ENCODE data around the gene KLF3. TPM values are rescaled to one million over a fixed set of nuclear protein-coding genes. Genes with fewer than 3 reads are reported as not detected.

Gene KLF3
- total RNA-seq, 1 donor from 2014 or later = 24.8 TPM

DNA sequence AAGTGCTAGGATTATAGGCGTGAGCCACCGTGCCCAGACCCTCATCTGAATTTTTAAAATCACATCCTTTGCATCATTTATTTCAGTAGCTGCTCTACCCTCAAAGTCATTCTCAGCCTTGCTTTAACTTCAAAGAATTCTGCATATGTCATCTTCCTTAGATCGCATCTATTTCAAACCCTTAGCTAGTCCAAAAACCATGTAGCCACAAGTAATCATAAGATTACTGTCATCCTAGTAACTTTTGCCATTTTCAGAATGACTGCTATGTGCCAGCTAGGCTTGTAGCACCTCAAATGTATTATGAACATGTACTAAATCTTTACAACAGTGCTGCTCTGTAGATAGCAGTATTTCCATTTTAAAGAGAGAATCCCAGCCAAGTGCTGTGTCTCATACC is 45.5 kb upstream of the KLF3 start:
- Mint-ChIP-seq H3K4me3 (no peak overlapping the region), H3K4me1 (peaks cover 8% of the 10 kb centered on the region), H3K27ac (no peak overlapping the region), H3K36me3 (peaks cover 8% of the 10 kb centered on the region), H3K9me3 (no peaks in the 10 kb centered on the region), H3K27me3 (ENCODE audit: insufficient read depth, low read depth) (peaks cover 4% of the 10 kb centered on the region)
- no peaks in the 10 kb centered on the region for H3K27me3 ChIP-seq
- no peak for DNase-seq (ENCODE audit: low spot score)
- TF ChIP-seq CTCF (IDR thresholded peaks at IDR 0.05) (no peak), EZH2 (IDR thresholded peaks at IDR 0.05) (no peak), EZH2phosphoT487 (IDR thresholded peaks at IDR 0.05) (no peak)
- H3K4me3 ChIP-seq = no peak overlapping the region
- no peaks in the 10 kb centered on the region for H4K20me1 ChIP-seq (ENCODE audit: low read depth)
- H3K4me1 ChIP-seq = no peaks in the 10 kb centered on the region
- H3K9ac ChIP-seq = no peak overlapping the region
- H2AFZ ChIP-seq (replicated peaks) = no peak overlapping the region
- H3K36me3 ChIP-seq = no peaks in the 10 kb centered on the region
- H3K27ac ChIP-seq = no peak overlapping the region
- no peak overlapping the region for H3K4me2 ChIP-seq
- H3K9me3 ChIP-seq (ENCODE audit: low read depth) = no peaks in the 10 kb centered on the region
- H3F3A ChIP-seq (ENCODE audit: low read depth) = peaks cover 6% of the 10 kb centered on the region
- no peaks in the 10 kb centered on the region for H3K79me2 ChIP-seq (ENCODE audit: low read depth)

- Histone ChIP-seq H3F3A (ENCODE audit: low read depth) (peaks cover 6% of the 10 kb centered on the region), H3K4me2 (no peak overlapping the region), H3K4me1 (no peaks in the 10 kb centered on the region), H3K27ac (no peak overlapping the region), H3K9me3 (ENCODE audit: low read depth) (no peaks in the 10 kb centered on the region), H3K36me3 (no peaks in the 10 kb centered on the region), H3K27me3 (no peaks in the 10 kb centered on the region), H2AFZ (replicated peaks) (no peak overlapping the region), H4K20me1 (ENCODE audit: low read depth) (no peaks in the 10 kb centered on the region), H3K4me3 (no peak overlapping the region), H3K9ac (no peak overlapping the region), H3K79me2 (ENCODE audit: low read depth) (no peaks in the 10 kb centered on the region)
- Mint-ChIP-seq H3K4me3 (no peak overlapping the region), H3K27ac (no peak overlapping the region), H3K36me3 (peaks cover 6% of the 10 kb centered on the region), H3K27me3 (ENCODE audit: insufficient read depth, low read depth) (peaks cover 4% of the 10 kb centered on the region), H3K9me3 (no peaks in the 10 kb centered on the region), H3K4me1 (peaks cover 2% of the 10 kb centered on the region)
- DNase-seq (ENCODE audit: low spot score) = no peak
- TF ChIP-seq EZH2 (IDR thresholded peaks at IDR 0.05) (no peak), EZH2phosphoT487 (IDR thresholded peaks at IDR 0.05) (no peak), CTCF (IDR thresholded peaks at IDR 0.05) (no peak)
These were observed 44.7 kb upstream of the KLF3 start for GRCh38 chr4:38619316-38619715.

- Histone ChIP-seq H2AFZ (replicated peaks) (no peak overlapping the region), H3K4me1 (no peaks in the 10 kb centered on the region), H3K9ac (no peak overlapping the region), H3K27ac (no peak overlapping the region), H3K79me2 (ENCODE audit: low read depth) (no peaks in the 10 kb centered on the region), H3K4me2 (no peak overlapping the region), H3F3A (ENCODE audit: low read depth) (peaks cover 6% of the 10 kb centered on the region), H3K27me3 (no peaks in the 10 kb centered on the region), H4K20me1 (ENCODE audit: low read depth) (no peaks in the 10 kb centered on the region), H3K36me3 (no peaks in the 10 kb centered on the region), H3K4me3 (no peak overlapping the region), H3K9me3 (ENCODE audit: low read depth) (no peaks in the 10 kb centered on the region)
- H3K27me3 Mint-ChIP-seq (ENCODE audit: insufficient read depth, low read depth) = peaks cover 4% of the 10 kb centered on the region
- DNase-seq (ENCODE audit: low spot score) = no peak
- no peak overlapping the region for H3K27ac Mint-ChIP-seq
- no peak overlapping the region for H3K4me3 Mint-ChIP-seq
- no peaks in the 10 kb centered on the region for H3K9me3 Mint-ChIP-seq
- H3K36me3 Mint-ChIP-seq = peaks cover 6% of the 10 kb centered on the region
- TF ChIP-seq CTCF (IDR thresholded peaks at IDR 0.05) (no peak), EZH2phosphoT487 (IDR thresholded peaks at IDR 0.05) (no peak), EZH2 (IDR thresholded peaks at IDR 0.05) (no peak)
- peaks cover 2% of the 10 kb centered on the region for H3K4me1 Mint-ChIP-seq
These were observed 43.9 kb upstream of the KLF3 start for GRCh38 chr4:38620065-38620464.

Data from neural progenitor cell (in vitro differentiated cells).